GM12892 (cell line): ENCODE results near the gene RORB.

ENCODE experiments used
- DNase-seq: peaks from one replicate; pipeline ENCODE4 v3.0.0; 2011; ENCODE audit not compliant: insufficient read length
- FAIRE-seq: peaks from 2 replicates; lab custom pipeline; 2011; peaks lifted over from hg19 to GRCh38; lab: Jason Lieb, UNC
- POLR2A ChIP-seq: IDR thresholded peaks from 2 replicates; pipeline ENCODE4 v1.6.1; 2011; ENCODE audit warnings: low read depth, low read length, control low read depth
- POLR2AphosphoS5 ChIP-seq: IDR thresholded peaks from 2 replicates; pipeline ENCODE4 v1.6.1; 2011; ENCODE audit warnings: low read depth, low read length, control low read depth
- TAF1 ChIP-seq: IDR thresholded peaks from 2 replicates; pipeline ENCODE4 v1.6.1; 2011; ENCODE audit warnings: low read depth, mild to moderate bottlenecking, control low read depth, low read length, borderline replicate concordance

The RORB gene

DNA sequence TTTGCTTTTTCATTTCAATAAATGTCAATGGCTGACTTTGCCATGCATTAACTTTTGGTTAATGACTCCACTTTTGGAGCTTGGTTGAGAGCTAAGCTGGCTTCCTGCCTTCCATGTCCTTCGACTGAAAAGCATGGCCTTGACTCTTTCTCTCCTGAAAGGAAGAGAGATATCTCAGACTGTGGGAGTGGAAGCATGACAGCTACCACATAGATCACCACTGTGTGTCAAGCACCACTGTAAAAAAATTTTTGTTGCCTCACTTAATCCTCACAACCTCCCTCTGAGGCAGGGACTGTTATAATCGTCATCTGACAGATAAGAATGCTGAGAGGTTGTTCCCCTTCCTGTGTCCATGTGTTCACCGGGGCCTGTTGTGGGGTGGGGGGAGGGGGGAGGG lies 184.8 kb downstream of the RORB start:
- FAIRE-seq = no peak
- TF ChIP-seq TAF1 (no peak), POLR2A (no peak), POLR2AphosphoS5 (no peak)
- DNase-seq = no peak

DNA sequence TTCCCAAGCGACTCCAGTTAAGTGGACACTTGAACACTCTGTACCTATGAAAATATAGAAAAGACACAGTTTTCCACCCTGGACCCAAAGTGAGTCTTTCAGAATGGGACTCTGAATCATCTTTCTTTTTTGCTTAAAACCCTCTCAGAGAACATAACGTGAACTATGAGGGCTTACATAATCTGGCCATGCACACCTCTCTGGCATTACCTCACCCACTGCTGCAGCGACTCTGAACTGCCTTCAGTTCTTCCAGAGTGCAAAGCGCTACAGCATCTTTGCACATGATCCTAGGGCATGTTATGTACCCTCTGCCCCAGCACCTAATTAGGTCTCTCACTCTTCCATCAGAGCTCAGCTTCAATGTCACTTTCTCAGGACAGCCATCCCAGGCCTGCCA lies 186.2 kb downstream of the RORB start:
- no peak for TF ChIP-seq TAF1
- TF ChIP-seq POLR2AphosphoS5 = no peak
- no peak for TF ChIP-seq POLR2A
- no peak for DNase-seq
- FAIRE-seq = no peak

DNA sequence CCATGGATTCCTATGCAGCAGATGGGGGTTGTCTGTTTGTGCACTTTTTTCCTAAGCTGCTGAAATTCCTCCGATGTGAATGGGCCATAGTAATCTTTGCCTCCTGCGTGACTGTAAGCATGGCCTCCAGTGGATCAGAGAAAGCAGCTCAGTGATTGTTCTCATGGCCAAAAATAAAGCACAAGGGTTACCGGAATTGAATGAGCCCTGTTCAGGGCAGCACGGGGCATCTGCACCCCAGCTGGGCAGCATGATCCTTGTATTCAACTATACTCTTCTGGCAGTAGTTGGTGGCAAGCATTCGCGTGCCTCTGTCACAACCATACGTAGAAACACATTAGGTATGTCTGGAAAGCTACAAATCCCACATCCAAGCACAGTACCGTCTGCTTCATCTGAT lies 193.9 kb downstream of the RORB start:
- DNase-seq (no peak), FAIRE-seq (no peak)
- TF ChIP-seq POLR2A = no peak
- no peak for TF ChIP-seq TAF1

DNA sequence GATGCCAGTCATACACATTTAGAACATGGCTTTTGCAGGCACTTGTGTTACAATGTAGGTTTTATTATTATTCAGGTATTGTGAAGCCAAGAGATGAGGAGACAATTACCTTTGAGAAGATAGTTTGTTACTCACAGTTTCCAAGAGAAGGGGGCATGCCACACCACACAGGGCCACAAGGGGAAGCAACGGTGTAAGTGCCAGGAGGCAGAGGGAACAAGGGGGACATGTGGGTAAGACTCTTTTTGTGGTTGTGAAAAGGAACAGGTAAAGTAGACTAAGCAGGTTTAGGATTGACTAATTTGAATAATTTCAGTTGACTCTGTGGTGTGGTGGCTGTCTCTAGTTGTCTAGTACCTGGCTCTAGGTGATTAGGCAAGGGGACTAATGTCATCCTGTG lies 199.4 kb downstream of the RORB start:
- TF ChIP-seq TAF1 (no peak), POLR2A (no peak), POLR2AphosphoS5 (no peak)
- DNase-seq (no peak), FAIRE-seq (no peak)

DNA sequence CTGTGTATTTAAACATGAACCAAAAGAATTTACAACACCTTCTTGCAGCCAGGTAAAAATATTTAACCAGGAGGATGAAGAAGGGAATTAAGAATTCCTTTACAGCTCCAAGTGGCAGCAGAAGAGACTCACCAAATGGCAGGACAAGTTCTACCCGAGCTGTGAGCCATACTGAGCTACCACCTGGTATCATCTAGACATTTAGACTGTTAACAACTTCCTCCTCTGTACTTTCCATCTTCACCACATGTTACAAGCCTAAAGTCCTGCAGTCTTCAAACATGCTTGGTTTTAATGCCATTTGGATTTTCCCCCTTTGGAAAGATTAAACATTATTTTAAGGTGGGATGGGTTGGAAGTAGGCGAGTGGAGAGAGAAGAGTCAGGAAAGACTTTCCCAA lies 200.4 kb downstream of the RORB start:
- DNase-seq (no peak), FAIRE-seq (no peak)
- TF ChIP-seq POLR2A = no peak
- TF ChIP-seq POLR2AphosphoS5 = no peak
- no peak for TF ChIP-seq TAF1

DNA sequence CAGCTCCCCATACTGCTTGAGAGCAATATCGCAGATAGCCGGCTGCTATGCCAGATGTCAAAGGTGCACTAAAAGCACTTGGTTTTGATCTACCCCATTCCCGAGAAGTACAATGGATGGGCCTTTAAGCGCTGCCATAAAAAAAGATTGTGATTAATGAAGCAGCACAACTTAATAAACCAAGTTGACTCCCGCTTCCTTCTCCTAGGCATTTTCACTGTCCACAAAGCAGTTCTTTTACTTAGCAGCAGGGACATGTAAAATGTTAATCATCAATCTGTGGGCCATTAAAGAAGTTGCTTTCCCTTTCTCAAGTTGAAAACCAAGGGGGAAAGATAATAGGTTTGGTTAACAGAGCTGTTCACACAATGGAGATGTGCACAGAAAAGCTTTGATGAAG lies 214.2 kb downstream of the RORB start:
- TF ChIP-seq TAF1 = no peak
- no peak for TF ChIP-seq POLR2AphosphoS5
- no peak for TF ChIP-seq POLR2A
- no peak for DNase-seq
- no peak for FAIRE-seq

DNA sequence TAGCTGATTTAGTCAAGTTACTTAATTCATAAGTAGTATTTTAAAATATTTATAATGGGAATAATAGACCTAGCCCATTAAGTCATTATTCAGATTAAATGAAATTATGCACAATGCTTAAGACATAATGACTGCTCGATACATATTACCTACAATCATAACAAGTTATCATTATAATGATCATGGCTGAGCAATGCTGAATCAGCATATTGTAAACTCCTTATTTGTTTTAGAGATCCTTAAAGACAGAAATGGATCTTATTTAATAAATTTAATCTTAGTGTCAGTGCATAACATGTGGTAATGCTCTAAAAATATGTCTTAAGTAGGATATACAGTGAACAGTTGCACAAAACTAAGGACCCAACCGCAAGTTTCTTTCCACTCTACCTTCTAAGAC lies 221.6 kb downstream of the RORB start:
- DNase-seq (no peak), FAIRE-seq (no peak)
- TF ChIP-seq TAF1 (no peak), POLR2A (no peak), POLR2AphosphoS5 (no peak)

DNA sequence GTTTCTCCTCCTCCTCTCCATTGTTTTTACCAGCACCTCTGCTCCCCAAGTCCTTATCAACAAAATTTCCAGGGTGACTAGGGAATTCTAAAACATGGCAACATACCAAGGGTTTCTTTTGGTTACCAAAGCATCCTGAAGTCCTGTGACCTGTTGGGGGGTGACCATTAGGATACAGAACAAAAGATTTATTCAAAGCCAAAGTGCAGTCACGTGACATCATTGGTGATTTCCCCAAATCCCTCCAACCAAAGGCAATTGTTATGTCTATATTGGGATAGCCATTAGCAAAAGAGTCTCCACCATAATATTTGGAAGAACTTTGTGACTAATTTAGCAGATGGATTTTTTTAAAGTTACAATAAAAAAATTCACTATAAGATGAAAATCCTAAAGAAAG lies 222.2 kb downstream of the RORB start:
- no peak for TF ChIP-seq TAF1
- no peak for TF ChIP-seq POLR2A
- no peak for TF ChIP-seq POLR2AphosphoS5
- DNase-seq = no peak
- no peak for FAIRE-seq

DNA sequence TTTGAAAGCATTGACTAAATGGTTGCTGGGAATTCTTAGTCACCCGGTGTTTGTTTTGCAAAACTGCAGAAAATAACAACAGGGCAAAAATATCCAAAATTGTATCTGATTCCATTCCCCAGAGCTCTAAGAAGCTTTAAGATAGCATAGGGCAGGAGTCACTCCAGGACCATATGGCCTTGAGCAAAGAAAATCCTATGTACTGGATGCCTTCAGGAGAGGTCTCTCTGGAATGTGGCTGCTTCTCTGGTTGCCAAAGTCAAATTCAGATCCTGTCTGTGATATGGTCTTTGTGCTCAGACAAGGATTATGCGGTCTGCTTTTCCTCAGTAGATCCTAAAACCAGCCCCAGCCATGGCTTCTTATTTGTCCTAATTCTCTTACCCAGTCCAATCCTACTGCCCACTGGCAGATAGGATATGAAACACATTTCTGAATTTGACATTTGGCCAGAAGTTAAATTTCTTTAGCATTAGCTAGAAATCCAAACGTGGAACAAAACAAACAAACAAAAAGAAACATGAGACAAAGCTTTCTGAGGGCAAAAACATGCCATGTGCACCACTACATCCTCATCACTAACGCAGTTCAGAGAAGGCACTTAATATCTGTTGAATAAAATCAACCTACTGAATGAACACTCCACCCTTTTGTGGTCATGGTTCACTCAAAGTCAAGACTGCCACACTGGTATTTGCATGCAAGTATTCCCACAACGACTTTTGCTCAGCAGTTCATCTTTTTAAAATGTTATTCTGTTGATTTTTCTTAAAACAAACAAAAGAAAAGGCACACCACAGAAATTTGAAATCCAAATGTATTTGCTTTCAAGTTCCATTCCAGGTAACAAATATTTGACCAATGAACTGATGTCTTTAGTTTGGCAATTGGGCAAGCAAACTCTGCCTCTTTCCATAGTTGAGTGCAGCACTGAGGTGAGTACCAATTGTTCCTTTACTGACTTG lies 224.8 kb downstream of the RORB start:
- no peak for FAIRE-seq
- TF ChIP-seq POLR2A = no peak
- TF ChIP-seq POLR2AphosphoS5 = no peak
- TF ChIP-seq TAF1 = no peak
- DNase-seq = no peak

DNA sequence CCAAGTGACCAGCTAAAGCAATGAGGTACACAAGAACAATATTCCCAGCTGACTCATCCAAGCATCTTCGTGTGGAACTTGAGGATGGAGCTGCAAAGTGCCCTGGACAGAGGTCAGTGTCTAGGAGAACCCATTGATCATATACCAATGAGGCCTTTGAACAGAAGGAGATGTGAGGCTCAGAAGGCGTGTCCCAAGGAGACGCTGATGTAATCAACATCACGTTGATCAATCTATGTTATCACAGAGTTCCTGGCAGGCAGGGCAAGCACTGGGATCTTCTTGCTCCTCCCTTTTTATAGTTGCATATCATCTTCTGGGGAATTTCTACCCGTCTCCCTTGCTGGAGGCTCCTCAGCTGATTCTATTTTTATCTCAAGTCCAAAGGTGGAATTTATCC lies 227.2 kb downstream of the RORB start:
- no peak for TF ChIP-seq TAF1
- TF ChIP-seq POLR2AphosphoS5 = no peak
- TF ChIP-seq POLR2A = no peak
- FAIRE-seq (no peak), DNase-seq (no peak)

DNA sequence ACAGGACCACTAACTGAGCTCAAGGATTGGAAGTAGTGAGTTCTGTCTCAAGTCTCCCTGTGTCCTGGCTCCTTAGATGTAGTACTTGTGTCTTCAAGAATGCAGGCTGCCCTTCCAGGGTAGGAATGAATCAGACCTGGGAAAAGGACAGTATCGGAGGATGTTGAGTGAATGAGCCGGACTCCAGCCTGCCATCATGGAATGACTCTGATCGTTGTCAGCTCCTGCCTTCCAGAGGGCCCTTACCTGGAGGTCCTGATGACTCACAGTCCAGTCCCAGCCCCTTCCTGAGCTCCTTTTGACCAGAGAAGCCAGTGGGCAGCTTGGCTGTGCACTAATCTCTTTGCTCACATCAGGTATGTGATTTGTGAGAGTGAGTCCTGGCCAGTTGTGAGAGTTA lies 229.4 kb downstream of the RORB start:
- DNase-seq (no peak), FAIRE-seq (no peak)
- TF ChIP-seq POLR2A = no peak
- TF ChIP-seq POLR2AphosphoS5 = no peak
- no peak for TF ChIP-seq TAF1

DNA sequence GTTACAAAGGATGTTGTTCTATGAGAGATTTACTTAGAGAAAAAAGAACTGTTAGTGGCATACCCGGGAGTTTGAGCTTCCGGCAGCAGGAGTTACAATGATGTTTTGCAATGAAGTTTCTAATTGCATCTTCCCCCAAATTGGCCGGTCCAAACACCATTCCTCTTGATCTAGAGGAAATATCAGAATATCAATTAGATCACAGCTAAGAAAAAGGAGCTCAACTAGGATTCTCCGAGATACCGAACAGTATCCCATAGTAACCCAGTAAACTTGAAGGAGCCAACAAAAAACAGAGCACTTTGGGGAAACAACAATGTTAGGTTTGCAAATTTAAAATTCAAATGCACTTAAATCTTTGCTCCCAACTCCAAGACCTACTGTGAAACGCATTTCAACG lies 231.0 kb downstream of the RORB start:
- TF ChIP-seq POLR2AphosphoS5 = no peak
- TF ChIP-seq POLR2A = no peak
- no peak for TF ChIP-seq TAF1
- FAIRE-seq = no peak

More for the DNA sequence above, 231.0 kb downstream of the RORB start:
- DNase-seq = no peak
